HepG2 (cell line): ENCODE results near the gene PLEKHG5. TPM values are rescaled to one million over a fixed set of nuclear protein-coding genes. Genes with fewer than 3 reads are reported as not detected.

Experiments
- CBX1 ChIP-seq: IDR thresholded peaks from one replicate; pipeline ENCODE4 v1.6.1; 2016; ENCODE audit warnings: antibody characterized with exemption, low read depth
- GMEB1 ChIP-seq: sonication (generic); formaldehyde crosslinking; IDR thresholded peaks from 2 replicates; pipeline ENCODE4 v1.5.1; 2020; ENCODE audit warnings: missing genetic modification reagents, mild to moderate bottlenecking, borderline replicate concordance
- HDAC2 ChIP-seq: sonication (generic); formaldehyde crosslinking; IDR thresholded peaks from 2 replicates; pipeline ENCODE4 v1.4.0; 2020; ENCODE audit warnings: missing genetic modification reagents
- HMGXB4 ChIP-seq, 2 experiments: sonication (generic) in 1 of 2; formaldehyde crosslinking in 1 of 2; IDR thresholded peaks; 2 replicates each; pipeline versions ENCODE4 v1.4.0 to v1.6.1; 2018 to 2020; ENCODE audit warnings: missing genetic modification reagents in 2 of 2, borderline replicate concordance in 1 of 2, low read depth in 1 of 2, mild to moderate bottlenecking in 1 of 2, missing biosample characterization in 1 of 2
- SIX1 ChIP-seq: sonication (generic); formaldehyde crosslinking; IDR thresholded peaks from 2 replicates; pipeline ENCODE4 v1.4.0; 2020; ENCODE audit warnings: missing genetic modification reagents, borderline replicate concordance
- TAF15 ChIP-seq: fragments of 200-400 bp; formaldehyde crosslinking; IDR thresholded peaks from one replicate; pipeline ENCODE4 v1.6.1; 2018; ENCODE audit warnings: mild to moderate bottlenecking, low read depth, low read length; ENCODE audit not compliant: poor library complexity, severe bottlenecking
- TFDP2 ChIP-seq: sonication (generic); formaldehyde crosslinking; IDR thresholded peaks from 2 replicates; pipeline ENCODE4 v1.4.0; 2020; ENCODE audit warnings: missing genetic modification reagents
- ZGPAT ChIP-seq: IDR thresholded peaks from 2 replicates; pipeline ENCODE4 v1.6.1; 2016; ENCODE audit warnings: mild to moderate bottlenecking
- ZNF550 ChIP-seq: sonication (generic); formaldehyde crosslinking; IDR thresholded peaks from 2 replicates; pipeline ENCODE4 v1.4.0; 2020; ENCODE audit warnings: mild to moderate bottlenecking, missing genetic modification reagents, borderline replicate concordance
- ZNF564 ChIP-seq: sonication (generic); formaldehyde crosslinking; IDR thresholded peaks from 2 replicates; pipeline ENCODE4 v1.8.1; 2023; ENCODE audit warnings: mild to moderate bottlenecking, missing genetic modification reagents
- ZNF687 ChIP-seq: sonication (generic); formaldehyde crosslinking; IDR thresholded peaks from 2 replicates; pipeline ENCODE4 v1.5.1; 2020; ENCODE audit warnings: mild to moderate bottlenecking, missing genetic modification reagents, moderate library complexity
- ZNF766 ChIP-seq: sonication (generic); formaldehyde crosslinking; IDR thresholded peaks from 2 replicates; pipeline ENCODE4 v1.5.0; 2020; ENCODE audit warnings: missing genetic modification reagents, borderline replicate concordance
- ZNF776 ChIP-seq: sonication (generic); formaldehyde crosslinking; IDR thresholded peaks from 2 replicates; pipeline ENCODE4 v1.4.0; 2020; ENCODE audit warnings: mild to moderate bottlenecking, missing genetic modification reagents
- ZNF83 ChIP-seq: sonication (generic); formaldehyde crosslinking; IDR thresholded peaks from 2 replicates; pipeline ENCODE4 v1.4.0; 2020; ENCODE audit warnings: missing genetic modification reagents, mild to moderate bottlenecking, borderline replicate concordance
- ZNF883 ChIP-seq: sonication (generic); formaldehyde crosslinking; IDR thresholded peaks from 2 replicates; pipeline ENCODE4 v1.5.1; 2020; ENCODE audit warnings: mild to moderate bottlenecking, missing genetic modification reagents; ENCODE audit errors: not compliant biosample characterization
- polyA plus RNA-seq, 8 experiments: library from polyadenylated mRNA; depleted of rRNA in 3 of 8; stranded (reverse) in 7 of 8; unstranded in 1 of 8; fragments of >200 nt; fragmentation: Illumina TruSeq in 4 of 8; extraction: Trizol in 4 of 8; gene quantifications; 2 replicates each; pipeline versions ENCODE4 v1.2.1 to v1.2.3, GENCODE V29; 2011 to 2016; ENCODE audit warnings: low read depth in 4 of 8, missing spikeins in 1 of 8, mixed read lengths in 1 of 8; ENCODE audit not compliant: insufficient read depth in 1 of 8
- total RNA-seq, 5 experiments: library from RNA; depleted of rRNA; stranded (reverse); fragments of >200 nt; fragmentation: Illumina TruSeq; extraction: Trizol; gene quantifications; 2 replicates each; pipeline ENCODE4 v1.2.3, GENCODE V29; 2016; ENCODE audit warnings: low read depth in 1 of 5

PLEKHG5 gene
- total and polyA plus RNA-seq, 2 of the 13 experiments (the other 11 are each of a cell fraction or from before 2014, with no cell fraction given), result 1.9 to 3.5 TPM

- TF ChIP-seq CBX1, result peak; percentile 16
- TF ChIP-seq HDAC2 (CRISPR knock-in tag), result no peak; the same call in 1 of the 2 replicates
- TF ChIP-seq TAF15, result peak; percentile 35
- TF ChIP-seq ZNF883 (CRISPR knock-in tag), result peak; percentile 47
- TF ChIP-seq ZNF550, result peak; percentile 70; the same call in 1 of the 2 replicates
- peak; percentile 89 for TF ChIP-seq SIX1 (CRISPR knock-in tag)
- TF ChIP-seq ZNF687 (CRISPR knock-in tag), result peak; percentile 84
- peak; percentile 85 for TF ChIP-seq ZNF766
- TF ChIP-seq HMGXB4 (CRISPR knock-in tag; IDR thresholded peaks at IDR 0.05; ENCODE audit: borderline replicate concordance in 1 of 2, low read depth in 1 of 2), result peak in 1 of 2 experiments; percentile 53; a peak in 2 of 4 replicates
- peak; percentile 88 for TF ChIP-seq GMEB1 (CRISPR knock-in tag)
- no peak for TF ChIP-seq ZNF83 (CRISPR knock-in tag)
- TF ChIP-seq ZGPAT (CRISPR knock-in tag), result peak; percentile 45
- TF ChIP-seq ZNF564 (CRISPR knock-in tag), result no peak
- TF ChIP-seq ZNF776, result peak; percentile 68; the same call in 1 of the 2 replicates
- peak; percentile 76 for TF ChIP-seq TFDP2 (CRISPR knock-in tag)
Observed at GRCh38 chr1:6447016-6447817, 44.2 kb downstream of the PLEKHG5 start (continued).
